RWPE1 (cell line): ENCODE data around the gene RPE.
A peak's percentile ranks its signal among the peaks of the same experiment; 100 is the strongest.

Experiments
- CTCF ChIA-PET: fragments of 350-600 bp; sonication (Branson Sonifier 250); formaldehyde crosslinking; extraction: SDS; loops from one replicate; lab custom pipeline; 2021; lab: Yijun Ruan, JAX
- POLR2A ChIA-PET: fragments of 400-600 bp; formaldehyde crosslinking; extraction: SDS; loops from one replicate; lab custom pipeline; 2020; ENCODE audit warnings: antibody characterized with exemption; ENCODE audit not compliant: low non-redundant PET; lab: Yijun Ruan, JAX
- DNase-seq: peaks from one replicate; pipeline ENCODE4 v3.0.0; 2012; ENCODE audit warnings: low spot score
- H3K27ac ChIP-seq: fragments of 450-650 bp; 2 replicates; pipeline ENCODE4 v1.5.1; 2017
- CTCF ChIP-seq: fragments of 450-650 bp; conservative IDR thresholded peaks from 2 replicates; pipeline ENCODE4 v1.5.1; 2017; ENCODE audit warnings: low read depth, mild to moderate bottlenecking

The RPE gene

GRCh38 chr2:209977386-209978239 is 24.8 kb upstream of the RPE start:
- H3K27ac ChIP-seq, result no peak overlapping the region
- POLR2A ChIA-PET, result no interaction called here
- peak; percentile 30 for DNase-seq
- CTCF ChIA-PET, result interaction anchor here (0.6 to 1.0 kb wide), 8 partner anchors 12 to 512 kb away, joined by 3 to 4 read pairs (median 3); no protein-coding TSS in a partner anchor
- peak; percentile 64 for TF ChIP-seq CTCF

GRCh38 chr2:209984291-209984690 is 18.1 kb upstream of the RPE start:
- DNase-seq, result no peak
- no peak overlapping the region for H3K27ac ChIP-seq
- TF ChIP-seq CTCF, result no peak
- POLR2A ChIA-PET, result no interaction called here
- CTCF ChIA-PET, result interaction anchor here (1.2 kb wide), 1 partner anchor 23 kb away, joined by 3 read pairs; no protein-coding TSS in a partner anchor

GRCh38 chr2:209985874-209986273 is 16.6 kb upstream of the RPE start:
- TF ChIP-seq CTCF, result no peak
- DNase-seq, result no peak
- ChIA-PET POLR2A (no interaction called here), CTCF (interaction anchor here (0.6 kb wide), 1 partner anchor 383 kb away, joined by 3 read pairs; no protein-coding TSS in a partner anchor)
- H3K27ac ChIP-seq, result no peak overlapping the region

GRCh38 chr2:209986415-209986814 is 16.0 kb upstream of the RPE start:
- DNase-seq, result no peak
- TF ChIP-seq CTCF, result no peak
- POLR2A ChIA-PET, result no interaction called here
- CTCF ChIA-PET, result interaction anchor here (1.7 kb wide), 1 partner anchor 25 kb away, joined by 3 read pairs; no protein-coding TSS in a partner anchor
- H3K27ac ChIP-seq, result no peak overlapping the region

GRCh38 chr2:209988010-209988409 is 14.4 kb upstream of the RPE start:
- ChIA-PET CTCF (no interaction called here), POLR2A (no interaction called here)
- TF ChIP-seq CTCF, result no peak
- H3K27ac ChIP-seq, result no peak overlapping the region
- no peak for DNase-seq

GRCh38 chr2:209990838-209991237 is 11.6 kb upstream of the RPE start:
- ChIA-PET CTCF (no interaction called here), POLR2A (no interaction called here)
- no peak overlapping the region for H3K27ac ChIP-seq
- no peak for TF ChIP-seq CTCF
- DNase-seq, result no peak
